ENCODE measurements around the gene TMPRSS6.
A peak's percentile ranks its signal among the peaks of the same experiment; 100 is the strongest.

Gene TMPRSS6

DNA sequence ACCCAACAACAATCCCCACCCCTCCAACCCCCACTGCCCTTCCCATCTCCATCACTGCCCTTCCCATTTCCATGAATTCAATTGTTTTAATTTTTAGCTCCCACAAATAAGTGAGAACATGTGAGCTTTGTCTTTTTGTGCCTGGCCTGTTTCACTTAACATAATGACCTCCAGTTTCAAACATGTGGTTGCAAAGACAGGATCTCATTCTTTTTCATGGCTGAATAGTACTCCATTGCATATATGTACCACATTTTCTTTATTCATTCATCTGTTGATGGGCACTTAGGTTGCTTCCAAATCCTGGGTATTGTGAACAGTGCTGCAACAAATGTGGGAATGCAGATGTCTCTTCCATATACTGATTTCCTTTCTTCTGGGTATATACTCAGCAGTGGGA, 41.2 kb upstream of the TMPRSS6 start:
- TF ChIP-seq PAX5 (IDR thresholded peaks at IDR 0.05; ENCODE audit: insufficient read depth, low read length, severe bottlenecking), result no peak
- TF ChIP-seq POLR2AphosphoS5 (IDR thresholded peaks at IDR 0.05; ENCODE audit: low read depth, low read length), result no peak
- no peak for TF ChIP-seq TAF1 (IDR thresholded peaks at IDR 0.05; ENCODE audit: low read depth, low read length)
- no peak for TF ChIP-seq POLR2A (IDR thresholded peaks at IDR 0.05; ENCODE audit: low read depth, low read length)
- no peak for TF ChIP-seq POU2F2 (IDR thresholded peaks at IDR 0.05; ENCODE audit: low read depth, low read length)
- no peak for TF ChIP-seq SPI1 (IDR thresholded peaks at IDR 0.05; ENCODE audit: low read depth, low read length)
- DNase-seq (ENCODE audit: insufficient read length, low spot score), result no peak
- no peak for FAIRE-seq

DNA sequence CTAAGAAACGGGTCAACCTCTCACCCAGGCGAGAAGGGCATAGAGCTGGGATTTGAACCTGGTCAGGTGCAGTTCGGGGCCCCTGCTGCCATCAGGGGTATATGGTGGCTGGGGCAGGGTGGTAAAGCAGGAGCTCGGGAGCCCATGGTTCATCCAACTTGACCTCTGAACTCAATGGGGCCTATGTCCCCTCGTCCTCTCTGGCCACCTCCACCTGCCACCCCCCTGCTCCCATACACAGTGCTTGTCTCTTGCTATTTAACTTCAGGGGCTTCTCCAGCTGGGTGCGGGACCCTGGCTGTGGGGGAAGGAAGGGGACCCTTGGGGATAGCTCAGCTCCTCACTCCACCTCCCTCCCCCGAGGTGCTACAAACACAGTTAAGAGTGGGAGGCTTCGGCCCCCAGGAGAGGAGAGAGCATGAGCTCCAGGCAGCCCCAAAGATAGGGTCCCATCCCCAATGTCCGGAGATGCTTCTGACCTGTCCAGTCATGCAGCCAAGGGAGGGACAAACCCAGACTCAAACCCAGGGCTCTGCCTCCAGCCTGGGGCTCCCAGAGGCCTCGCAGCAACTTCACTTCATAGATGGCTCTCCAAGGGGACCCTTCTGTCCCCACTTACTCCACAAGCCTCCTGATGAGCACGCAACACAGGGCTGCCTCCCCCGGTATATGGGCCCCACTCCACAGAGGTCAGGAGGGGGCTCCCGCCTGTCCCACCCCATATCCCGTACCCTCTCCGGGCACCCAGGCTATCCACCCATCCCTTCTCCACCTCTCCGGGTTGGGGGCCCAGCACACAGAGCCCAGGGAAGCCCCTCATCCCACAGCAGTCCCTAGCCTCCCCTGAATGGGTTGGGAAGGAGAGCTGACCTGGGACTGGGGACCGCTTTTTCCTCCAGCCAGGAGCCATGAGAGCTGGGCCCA, 39.5 kb upstream of the TMPRSS6 start:
- TF ChIP-seq POU2F2 (IDR thresholded peaks at IDR 0.05; ENCODE audit: low read depth, low read length) (no peak), TAF1 (IDR thresholded peaks at IDR 0.05; ENCODE audit: low read depth, low read length) (no peak), SPI1 (IDR thresholded peaks at IDR 0.05; ENCODE audit: low read depth, low read length) (no peak)
- peak; percentile 47 for FAIRE-seq
- DNase-seq (ENCODE audit: insufficient read length, low spot score), result no peak

DNA sequence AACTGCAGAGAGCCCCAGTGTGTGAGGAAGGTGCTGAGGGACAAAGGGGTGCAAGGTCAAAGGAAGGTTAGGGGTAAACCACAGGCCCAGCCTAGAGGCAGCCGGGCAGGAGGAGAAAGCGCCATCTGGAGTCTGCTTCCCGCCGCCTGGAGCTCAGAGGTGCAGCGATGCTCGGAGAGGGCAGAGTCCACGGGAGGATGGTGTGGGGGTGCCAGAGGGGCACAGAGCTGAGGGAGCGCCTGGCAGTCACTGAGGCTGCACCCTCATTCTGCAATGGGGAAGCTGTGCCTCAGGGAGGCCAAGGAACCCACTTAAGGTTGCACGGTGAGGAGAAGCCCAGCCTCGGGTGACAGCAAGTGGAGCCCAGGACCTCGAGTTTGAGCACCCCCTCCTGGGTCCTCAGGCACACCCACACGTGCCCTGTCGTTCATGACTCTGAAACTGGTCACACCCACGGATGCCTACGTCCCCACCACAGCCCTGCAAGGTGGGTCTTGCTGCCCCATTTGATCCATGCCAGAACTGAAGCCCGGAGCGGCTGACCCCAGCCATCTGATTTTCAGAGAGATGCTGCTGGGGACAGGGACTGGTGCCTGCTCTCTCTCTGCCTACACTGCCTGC, 38.6 kb upstream of the TMPRSS6 start:
- no peak for DNase-seq (ENCODE audit: insufficient read length, low spot score)
- no peak for TF ChIP-seq POU2F2 (IDR thresholded peaks at IDR 0.05; ENCODE audit: low read depth, low read length)
- no peak for TF ChIP-seq POLR2AphosphoS5 (IDR thresholded peaks at IDR 0.05; ENCODE audit: low read depth, low read length)
- TF ChIP-seq TAF1 (IDR thresholded peaks at IDR 0.05; ENCODE audit: low read depth, low read length), result no peak
- TF ChIP-seq SPI1 (IDR thresholded peaks at IDR 0.05; ENCODE audit: low read depth, low read length), result no peak
- TF ChIP-seq POLR2A (IDR thresholded peaks at IDR 0.05; ENCODE audit: low read depth, low read length), result no peak
- TF ChIP-seq PAX5 (IDR thresholded peaks at IDR 0.05; ENCODE audit: insufficient read depth, low read length, severe bottlenecking), result no peak

DNA sequence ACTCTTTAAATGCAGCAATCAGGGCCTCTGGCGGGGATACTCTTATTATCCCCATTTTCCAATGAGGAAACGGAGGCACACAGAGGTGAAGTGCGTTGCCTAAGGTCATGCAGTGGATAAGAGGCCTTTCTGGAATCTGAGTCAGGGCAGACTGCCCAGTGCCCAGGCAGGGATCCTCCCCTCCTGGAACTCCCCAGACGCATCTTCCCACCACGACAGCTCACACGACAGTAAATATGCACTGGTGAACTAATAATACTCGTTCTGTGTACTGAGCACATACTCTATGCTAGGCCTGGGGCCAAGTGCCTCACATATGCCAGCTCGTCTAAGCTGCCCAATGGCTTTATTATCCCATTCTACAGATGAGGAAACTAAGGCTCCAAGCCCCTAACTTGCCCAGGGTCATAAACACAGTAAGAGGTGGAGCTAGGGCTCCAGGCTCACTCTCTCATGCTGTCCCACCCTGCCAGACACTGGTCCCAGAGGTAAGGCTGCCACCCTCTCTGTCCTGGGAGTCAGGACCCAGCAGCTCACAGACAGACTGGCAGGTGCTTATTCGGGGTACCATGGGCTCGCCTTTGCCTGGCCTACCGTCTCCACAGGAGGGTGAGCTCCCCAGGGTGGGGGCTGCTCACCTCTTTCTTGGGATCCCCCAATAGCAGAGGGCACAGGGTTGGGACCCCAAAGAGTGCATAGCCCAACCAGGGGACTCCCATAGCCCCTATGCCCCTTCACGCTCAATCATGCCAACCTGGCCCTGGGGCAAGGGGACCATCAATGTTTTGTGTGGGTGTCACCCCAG, 37.9 kb upstream of the TMPRSS6 start:
- no peak for DNase-seq (ENCODE audit: insufficient read length, low spot score)
- TF ChIP-seq PAX5 (IDR thresholded peaks at IDR 0.05; ENCODE audit: insufficient read depth, low read length, severe bottlenecking) (no peak), POLR2AphosphoS5 (IDR thresholded peaks at IDR 0.05; ENCODE audit: low read depth, low read length) (no peak), POU2F2 (IDR thresholded peaks at IDR 0.05; ENCODE audit: low read depth, low read length) (no peak), TAF1 (IDR thresholded peaks at IDR 0.05; ENCODE audit: low read depth, low read length) (no peak), SPI1 (IDR thresholded peaks at IDR 0.05; ENCODE audit: low read depth, low read length) (no peak), POLR2A (IDR thresholded peaks at IDR 0.05; ENCODE audit: low read depth, low read length) (no peak)
- no peak for FAIRE-seq

More for the DNA sequence above, 38.6 kb upstream of the TMPRSS6 start:
- peak; percentile 23 for FAIRE-seq

DNA sequence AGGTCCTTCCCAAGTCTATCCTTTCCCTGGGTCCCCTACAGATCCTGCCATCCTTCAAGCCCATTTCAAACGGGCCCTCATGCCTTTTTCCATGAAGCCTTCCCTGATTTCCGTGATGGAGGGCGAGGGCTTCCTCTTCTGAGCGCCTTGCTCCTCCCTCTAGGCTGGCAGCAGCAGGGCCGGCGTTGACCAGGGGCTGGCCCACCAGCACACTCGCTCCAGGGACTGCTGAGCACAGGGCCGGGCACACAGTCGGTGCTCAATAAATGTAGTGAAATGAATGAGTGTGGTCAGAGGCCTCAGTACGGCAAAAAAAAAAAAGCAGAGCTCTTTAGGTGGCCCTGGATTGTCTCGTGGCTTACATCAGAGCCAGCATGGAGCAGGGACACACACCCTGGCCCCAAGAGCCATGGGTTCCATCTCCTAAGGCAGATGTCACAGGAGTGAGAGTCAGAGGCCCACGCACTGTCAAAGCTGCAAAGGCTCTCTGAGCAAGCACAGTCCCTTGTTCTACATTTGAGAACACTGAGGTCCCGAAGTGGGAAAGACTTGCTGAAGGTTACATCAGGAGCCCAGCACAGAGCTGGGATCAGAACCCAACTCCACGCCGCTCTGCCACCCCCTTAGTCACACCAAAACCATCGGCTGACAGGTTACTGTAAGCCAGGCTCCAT, 37.1 kb upstream of the TMPRSS6 start:
- peak; percentile 31 for FAIRE-seq
- TF ChIP-seq PAX5 (IDR thresholded peaks at IDR 0.05; ENCODE audit: insufficient read depth, low read length, severe bottlenecking), result no peak
- no peak for TF ChIP-seq SPI1 (IDR thresholded peaks at IDR 0.05; ENCODE audit: low read depth, low read length)
- TF ChIP-seq POLR2A (IDR thresholded peaks at IDR 0.05; ENCODE audit: low read depth, low read length), result no peak
- no peak for TF ChIP-seq POLR2AphosphoS5 (IDR thresholded peaks at IDR 0.05; ENCODE audit: low read depth, low read length)
- no peak for TF ChIP-seq TAF1 (IDR thresholded peaks at IDR 0.05; ENCODE audit: low read depth, low read length)
- no peak for TF ChIP-seq POU2F2 (IDR thresholded peaks at IDR 0.05; ENCODE audit: low read depth, low read length)
- DNase-seq (ENCODE audit: insufficient read length, low spot score), result no peak

DNA sequence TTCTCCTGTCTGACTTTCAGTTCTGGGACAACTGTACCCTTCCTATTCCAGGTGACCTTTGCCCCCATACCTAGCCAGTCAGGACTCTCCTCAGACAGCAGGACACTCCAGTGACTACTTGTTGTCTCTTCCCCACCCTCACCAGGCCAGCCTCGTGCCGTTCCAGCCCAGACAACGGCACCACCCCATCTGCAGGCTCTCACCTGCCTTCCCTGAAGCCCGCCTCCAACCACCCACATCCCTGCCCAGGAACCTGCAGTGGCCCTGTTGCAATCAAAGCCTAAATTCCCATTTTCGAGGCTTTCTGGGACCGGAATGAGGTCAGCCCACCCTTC, 36.5 kb upstream of the TMPRSS6 start:
- no peak for TF ChIP-seq TAF1 (IDR thresholded peaks at IDR 0.05; ENCODE audit: low read depth, low read length)
- TF ChIP-seq POLR2AphosphoS5 (IDR thresholded peaks at IDR 0.05; ENCODE audit: low read depth, low read length), result no peak
- TF ChIP-seq SPI1 (IDR thresholded peaks at IDR 0.05; ENCODE audit: low read depth, low read length), result no peak
- no peak for TF ChIP-seq POU2F2 (IDR thresholded peaks at IDR 0.05; ENCODE audit: low read depth, low read length)
- no peak for TF ChIP-seq PAX5 (IDR thresholded peaks at IDR 0.05; ENCODE audit: insufficient read depth, low read length, severe bottlenecking)
- TF ChIP-seq POLR2A (IDR thresholded peaks at IDR 0.05; ENCODE audit: low read depth, low read length), result no peak
- DNase-seq (ENCODE audit: insufficient read length, low spot score) (no peak), FAIRE-seq (peak; percentile 26)

DNA sequence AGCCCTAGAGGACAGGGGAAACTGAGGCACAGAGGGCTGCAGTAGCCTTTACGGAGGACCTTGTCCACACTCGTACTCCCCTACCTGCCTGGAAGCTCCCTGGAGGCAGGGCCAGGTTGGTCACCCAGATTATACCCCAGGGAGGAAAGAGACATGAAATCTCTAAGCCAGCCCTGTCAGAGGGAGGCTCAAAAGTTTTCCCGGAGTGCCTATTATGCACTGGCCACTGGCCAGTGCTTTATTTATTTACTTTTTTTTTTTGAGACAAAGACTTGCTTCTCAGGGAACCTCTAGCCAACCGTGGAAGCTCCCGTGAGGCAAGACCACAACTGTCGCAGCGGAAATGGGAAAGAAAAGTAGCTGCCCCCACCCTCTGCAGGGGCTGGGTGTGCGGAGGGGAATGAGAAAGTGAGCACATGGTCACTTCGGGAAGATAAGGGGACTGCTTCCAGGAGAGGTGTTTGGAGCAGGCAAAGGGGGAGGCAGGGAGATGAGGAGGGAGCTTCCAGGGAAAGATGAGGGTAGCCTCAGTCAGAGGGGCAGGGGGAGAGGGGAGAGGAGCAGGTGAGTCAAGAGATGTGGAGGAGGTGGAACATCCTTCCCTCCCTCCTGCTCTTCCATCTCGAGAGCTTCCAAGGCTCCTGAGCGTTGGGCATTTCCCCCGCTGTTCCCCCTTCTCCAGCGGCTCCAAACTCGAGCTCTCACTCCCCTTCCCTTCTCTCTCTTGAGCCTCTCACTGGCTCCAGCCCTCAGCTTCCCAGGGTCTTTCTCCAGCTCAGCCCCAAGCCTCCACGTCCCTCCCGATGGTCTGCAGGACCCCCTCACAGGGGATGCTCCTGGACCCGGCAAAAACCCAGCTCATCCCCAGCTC, 35.9 kb upstream of the TMPRSS6 start:
- TF ChIP-seq POLR2A (IDR thresholded peaks at IDR 0.05; ENCODE audit: low read depth, low read length) (0 out of 2 replicates have a peak, but pooled peaks have one; percentile 6), POU2F2 (IDR thresholded peaks at IDR 0.05; ENCODE audit: low read depth, low read length) (no peak)
- FAIRE-seq (no peak), DNase-seq (ENCODE audit: insufficient read length, low spot score) (no peak)

DNA sequence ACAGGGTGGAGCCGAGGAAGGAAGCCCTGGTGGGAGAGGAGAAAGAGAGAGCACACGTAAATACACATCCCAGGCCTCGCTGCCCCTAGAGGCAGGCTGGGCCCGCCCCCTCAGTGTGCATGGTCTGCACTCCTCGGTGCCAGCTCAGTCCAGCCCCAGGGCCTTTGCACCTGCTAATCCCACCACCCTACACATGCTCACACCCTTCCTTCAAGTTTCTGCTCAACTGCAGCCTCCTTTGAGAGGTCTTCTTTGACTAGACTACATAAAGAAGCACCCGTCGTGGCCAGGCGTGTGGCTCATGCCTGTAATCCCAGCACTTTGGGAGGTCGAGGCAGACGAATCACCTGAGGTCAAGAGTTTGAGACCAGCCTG, 34.7 kb upstream of the TMPRSS6 start:
- DNase-seq (ENCODE audit: insufficient read length, low spot score) (no peak), FAIRE-seq (no peak)
- TF ChIP-seq TAF1 (IDR thresholded peaks at IDR 0.05; ENCODE audit: low read depth, low read length) (no peak), POU2F2 (IDR thresholded peaks at IDR 0.05; ENCODE audit: low read depth, low read length) (no peak), POLR2A (IDR thresholded peaks at IDR 0.05; ENCODE audit: low read depth, low read length) (no peak), PAX5 (IDR thresholded peaks at IDR 0.05; ENCODE audit: insufficient read depth, low read length, severe bottlenecking) (no peak)
